ENCODE results near the gene GPR39.

GPR39 gene

DNA sequence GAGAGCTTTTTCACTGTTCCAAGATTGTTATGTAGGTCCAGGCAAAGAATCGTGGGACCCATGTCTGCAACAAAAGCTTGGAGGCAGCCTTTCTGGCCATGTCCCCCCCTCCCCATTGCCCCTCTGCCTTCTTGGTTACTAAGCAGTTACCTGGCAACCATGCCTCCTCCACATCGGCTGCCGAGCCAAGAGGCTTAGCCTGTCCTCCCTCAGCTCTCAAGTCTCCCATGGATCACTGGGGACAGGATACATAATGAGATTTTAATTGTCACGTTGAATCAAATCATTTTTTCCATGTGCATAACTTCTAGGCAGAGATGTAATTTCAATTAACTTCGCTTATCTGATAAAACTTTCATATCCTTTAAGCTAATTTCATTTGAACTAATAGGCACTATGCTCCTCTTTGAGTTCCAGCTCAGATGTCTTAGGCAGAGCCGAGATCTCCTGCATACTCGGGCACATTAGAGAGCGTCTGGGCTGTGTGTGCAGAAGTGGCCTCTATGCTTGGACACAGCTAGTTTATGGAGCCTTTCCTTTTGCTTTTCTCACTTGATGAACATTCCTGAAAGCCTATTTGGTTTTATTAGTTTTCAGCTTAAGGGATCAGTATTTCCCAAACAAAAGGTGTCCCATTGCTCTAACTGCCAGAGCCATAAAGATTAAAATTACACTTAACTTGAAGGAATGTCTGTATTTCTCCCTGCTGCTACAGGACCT, 172.7 kb downstream of the GPR39 start:
- H3K27ac ChIP-seq: no peak overlapping the region

DNA sequence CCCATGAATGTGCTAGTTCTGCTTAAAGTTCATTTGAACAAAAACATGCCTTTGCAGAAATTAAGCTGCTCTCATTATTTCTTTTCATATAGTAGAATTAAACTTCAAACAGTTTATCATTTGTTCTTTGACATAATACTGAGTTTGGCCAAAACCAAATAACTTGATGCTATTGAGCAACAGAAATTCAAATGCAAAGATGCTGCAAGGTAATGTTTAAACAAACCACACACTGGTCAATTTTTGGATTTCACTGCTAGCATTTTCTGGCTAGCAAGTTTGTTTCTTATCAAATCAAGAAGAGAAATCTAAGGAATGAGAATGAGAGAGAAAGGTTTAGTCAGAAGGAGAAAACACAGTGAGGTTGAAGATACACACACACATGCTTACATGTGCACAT, 173.4 kb downstream of the GPR39 start:
- no peak overlapping the region for H3K27ac ChIP-seq
- DNase-seq (ENCODE audit: low read depth, low spot score): no peak

More for the DNA sequence above, 172.7 kb downstream of the GPR39 start:
- no peak for DNase-seq (ENCODE audit: low read depth, low spot score)

DNA sequence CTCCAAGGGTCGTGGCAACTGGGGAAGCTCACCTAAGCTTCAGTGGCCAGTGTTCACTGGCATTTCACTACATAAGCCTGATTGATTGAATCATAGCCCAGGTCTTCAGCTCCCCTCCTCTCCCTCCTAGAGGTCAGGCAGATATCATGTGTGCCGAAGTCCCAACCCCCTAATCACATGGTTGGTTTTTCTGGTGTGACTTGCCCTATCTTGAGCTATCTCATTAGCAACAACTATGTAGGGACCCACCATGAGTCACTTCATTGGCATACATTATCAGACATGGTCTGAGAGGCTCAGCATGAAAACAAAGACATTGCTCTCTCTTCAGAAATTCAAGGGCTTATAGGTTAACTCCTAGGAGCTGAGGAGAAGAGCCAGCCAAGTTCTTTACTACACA, 176.6 kb downstream of the GPR39 start:
- no peak for DNase-seq (ENCODE audit: low read depth, low spot score)
- H3K27ac ChIP-seq: no peak overlapping the region

DNA sequence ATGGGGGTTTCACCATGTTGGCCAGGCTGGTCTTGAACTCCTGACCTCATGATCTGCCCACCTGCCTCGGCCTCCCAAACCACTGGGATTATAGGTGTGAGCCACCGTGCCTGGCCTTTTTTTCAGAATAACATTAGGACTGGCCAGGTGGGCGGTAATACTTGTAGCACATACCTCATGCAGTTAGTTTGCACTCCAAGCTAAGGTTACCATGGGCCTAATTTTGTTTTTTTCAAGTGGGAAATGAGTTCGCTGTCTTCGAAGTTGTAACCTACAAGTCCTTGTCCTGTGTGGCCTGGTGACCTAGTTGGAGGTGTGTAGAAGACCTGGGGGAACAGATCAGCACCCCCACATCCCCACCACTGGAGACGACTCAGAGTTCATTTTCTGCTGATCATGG, 178.6 kb downstream of the GPR39 start:
- H3K27ac ChIP-seq: no peak overlapping the region
- no peak for DNase-seq (ENCODE audit: low read depth, low spot score)

DNA sequence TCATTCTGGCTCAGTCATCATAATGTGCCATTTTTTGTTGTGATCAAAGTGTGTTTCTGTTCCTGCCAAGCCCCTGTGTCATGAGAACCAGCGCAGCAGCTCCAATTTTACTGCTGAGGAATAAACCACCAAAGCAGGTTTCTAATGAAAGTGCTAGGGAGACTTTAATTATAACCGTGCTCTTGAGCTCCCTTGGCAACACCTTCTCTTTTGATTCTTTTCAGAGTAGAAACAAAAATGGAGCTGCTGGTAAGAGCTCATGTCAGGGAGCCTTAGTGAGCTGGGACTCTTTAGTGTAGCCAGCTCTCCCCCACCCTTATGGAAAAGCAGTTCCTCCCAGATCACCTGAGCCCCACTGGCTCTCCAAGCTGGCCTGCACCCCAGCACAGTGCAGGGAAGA, 179.1 kb downstream of the GPR39 start:
- DNase-seq (ENCODE audit: low read depth, low spot score): no peak
- no peak overlapping the region for H3K27ac ChIP-seq

DNA sequence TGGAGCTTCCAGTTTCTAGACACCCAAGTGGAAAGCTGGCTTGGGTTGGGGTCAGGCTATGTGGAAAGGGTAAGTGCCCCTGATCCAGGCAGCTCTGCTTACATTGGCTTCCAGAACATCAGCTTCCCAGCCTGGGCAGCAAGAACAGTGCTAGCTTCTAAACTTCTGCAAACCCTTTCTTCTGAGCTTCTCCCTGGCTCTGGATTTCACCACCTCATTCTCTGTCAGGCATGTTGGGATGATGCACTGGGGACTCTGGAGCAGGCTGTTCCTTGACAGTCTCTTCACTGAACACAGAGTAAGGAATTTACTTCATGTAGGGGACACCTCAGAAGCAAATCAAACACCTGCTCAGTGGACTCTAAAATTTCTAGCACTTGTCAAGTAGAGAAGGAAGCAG, 180.6 kb downstream of the GPR39 start:
- no peak for DNase-seq (ENCODE audit: low read depth, low spot score)
- H3K27ac ChIP-seq: no peak overlapping the region

DNA sequence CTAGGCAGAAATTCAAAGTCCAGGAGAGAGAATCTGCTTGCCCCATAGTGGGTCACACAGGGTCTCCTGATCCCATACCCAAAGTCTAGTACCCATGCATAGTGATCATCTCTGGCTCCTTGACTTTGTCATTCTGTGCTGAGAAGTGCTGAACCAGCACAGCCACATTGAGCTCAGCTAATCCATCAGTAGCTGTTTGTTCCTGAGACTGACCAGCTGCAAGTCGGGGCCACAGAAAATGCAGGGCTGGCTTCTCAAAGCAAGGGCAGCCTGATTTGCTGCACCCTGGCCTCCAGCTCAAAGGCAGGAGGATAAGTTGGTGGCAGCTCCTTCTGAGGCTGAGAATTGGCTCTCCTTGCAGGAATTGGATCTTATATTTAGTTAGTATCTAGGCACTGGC, 181.2 kb downstream of the GPR39 start:
- no peak for DNase-seq (ENCODE audit: low read depth, low spot score)
- H3K27ac ChIP-seq: no peak overlapping the region

DNA sequence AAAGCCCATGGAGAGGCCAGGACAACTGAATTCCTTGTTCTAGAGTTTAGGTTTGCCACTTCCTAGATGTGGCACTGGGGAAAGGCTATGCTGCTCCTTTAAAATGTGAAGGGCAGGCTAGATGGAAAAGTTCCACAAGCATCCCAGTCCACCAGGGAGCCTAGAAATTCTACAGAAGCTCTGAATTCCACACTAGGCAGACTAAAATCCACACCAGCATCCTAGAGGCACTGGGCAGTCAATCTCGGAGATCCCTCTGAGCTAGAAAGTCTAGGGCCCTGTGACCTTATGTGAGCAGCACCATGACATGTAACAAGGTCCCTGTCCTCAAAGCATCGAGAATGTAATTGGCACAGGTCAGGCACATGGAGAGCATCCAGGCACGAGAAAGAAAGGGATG, 181.9 kb downstream of the GPR39 start:
- no peak for DNase-seq (ENCODE audit: low read depth, low spot score)
- H3K27ac ChIP-seq: no peak overlapping the region

DNA sequence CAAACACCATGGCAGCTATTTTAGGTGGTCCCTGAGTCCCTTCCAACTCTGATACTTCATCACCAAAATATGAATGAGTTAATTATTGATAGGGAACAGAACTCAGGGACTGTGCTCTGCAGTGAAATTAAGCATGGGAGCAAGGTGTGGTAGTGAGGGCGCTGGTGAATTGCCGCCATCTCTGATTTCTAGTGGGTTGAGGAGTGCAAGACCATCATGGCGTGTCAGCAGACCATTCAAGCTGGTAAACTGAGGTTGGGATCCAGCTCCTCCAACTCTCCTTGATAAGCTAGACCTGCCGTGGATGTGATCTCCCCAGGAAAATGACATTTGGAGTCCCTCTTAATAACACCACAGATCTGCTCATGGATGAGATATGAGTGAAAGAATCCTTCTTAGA, 183.0 kb downstream of the GPR39 start:
- DNase-seq (ENCODE audit: low read depth, low spot score): no peak
- H3K27ac ChIP-seq: no peak overlapping the region

DNA sequence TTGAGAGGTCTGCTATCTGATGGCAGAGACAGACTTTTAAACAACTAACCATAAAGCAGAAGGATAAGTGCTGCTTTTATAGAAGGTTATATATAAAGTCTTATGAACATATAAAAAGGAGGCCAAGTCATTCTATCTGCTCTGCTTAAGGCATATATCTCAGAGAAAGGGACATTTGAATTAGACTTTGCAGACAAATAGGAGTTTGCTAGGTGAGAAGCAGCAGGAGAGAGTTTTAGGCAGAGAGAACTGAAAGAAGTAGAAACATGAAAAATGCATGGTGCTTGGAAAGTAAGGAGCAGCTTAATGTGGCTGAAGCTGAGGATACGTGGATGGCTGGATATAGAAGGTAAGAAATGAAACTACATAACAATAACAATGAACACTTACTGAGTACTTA, 188.0 kb downstream of the GPR39 start:
- no peak for DNase-seq (ENCODE audit: low read depth, low spot score)
- no peak overlapping the region for H3K27ac ChIP-seq

DNA sequence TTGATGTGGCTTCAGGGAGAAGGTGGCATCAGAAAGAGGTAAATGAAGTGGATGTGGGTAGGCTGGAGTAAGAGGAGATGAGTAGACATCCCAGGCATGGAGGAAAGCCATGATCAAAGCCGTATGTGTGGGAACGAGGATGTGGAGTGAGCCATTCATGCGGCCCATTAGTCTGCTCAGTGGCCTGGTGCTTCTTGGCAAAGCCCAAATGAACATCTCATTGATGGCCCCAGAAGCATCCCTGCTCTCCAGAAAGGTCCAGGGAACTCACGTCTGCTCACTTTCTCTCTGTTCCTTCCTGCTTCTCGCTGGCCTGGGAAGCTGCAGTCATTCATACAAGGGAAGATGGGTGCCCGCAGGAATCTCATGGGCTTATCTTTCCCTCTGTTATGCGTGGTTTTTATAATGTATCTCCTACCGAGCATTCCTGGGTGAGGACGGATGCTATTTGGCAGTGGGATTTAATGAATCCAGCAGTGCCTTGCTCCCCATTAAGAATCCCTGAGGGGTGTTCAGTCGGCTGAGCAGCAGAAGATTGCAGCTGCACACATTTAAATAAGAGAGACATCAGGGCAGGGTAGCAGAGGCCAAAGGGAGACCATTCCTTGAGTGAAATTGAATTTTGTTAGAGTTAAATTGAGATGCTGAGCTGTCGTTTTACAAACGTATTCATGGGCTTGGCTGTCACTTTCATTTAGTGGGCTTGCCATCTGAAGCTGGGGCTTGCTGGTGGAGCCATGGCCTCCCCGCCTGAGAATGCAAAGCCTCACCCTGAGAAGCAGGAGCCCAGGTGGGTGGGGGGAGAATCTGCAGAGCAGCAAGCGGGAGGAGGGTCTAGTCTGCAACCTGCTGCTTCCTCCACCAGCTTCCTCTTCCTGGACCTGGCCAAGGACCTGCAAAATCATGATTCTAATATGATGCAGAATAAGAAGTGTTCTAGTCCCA, 188.9 kb downstream of the GPR39 start:
- no peak for DNase-seq (ENCODE audit: low read depth, low spot score)
- H3K27ac ChIP-seq: no peak overlapping the region

DNA sequence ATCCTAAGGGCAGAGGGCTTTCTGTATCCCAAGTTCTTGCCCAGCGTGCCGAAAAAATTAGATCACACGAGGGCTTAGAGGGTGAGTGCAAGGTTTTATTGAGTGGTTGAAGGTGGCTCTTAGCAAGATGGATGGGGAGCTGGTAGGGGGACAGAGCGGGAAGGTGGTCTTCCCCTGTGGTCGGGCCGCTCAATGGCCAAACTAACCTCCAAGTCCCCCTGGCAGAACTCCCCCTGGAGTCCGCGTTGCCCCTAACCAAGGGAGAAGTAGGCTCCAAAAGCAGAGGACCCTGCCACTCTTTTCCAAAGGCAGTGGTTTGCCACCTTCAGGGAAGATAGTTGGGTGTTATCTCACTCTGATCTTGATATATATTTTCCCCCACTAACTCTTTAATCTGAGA, 190.0 kb downstream of the GPR39 start:
- no peak overlapping the region for H3K27ac ChIP-seq
- no peak for DNase-seq (ENCODE audit: low read depth, low spot score)

DNA sequence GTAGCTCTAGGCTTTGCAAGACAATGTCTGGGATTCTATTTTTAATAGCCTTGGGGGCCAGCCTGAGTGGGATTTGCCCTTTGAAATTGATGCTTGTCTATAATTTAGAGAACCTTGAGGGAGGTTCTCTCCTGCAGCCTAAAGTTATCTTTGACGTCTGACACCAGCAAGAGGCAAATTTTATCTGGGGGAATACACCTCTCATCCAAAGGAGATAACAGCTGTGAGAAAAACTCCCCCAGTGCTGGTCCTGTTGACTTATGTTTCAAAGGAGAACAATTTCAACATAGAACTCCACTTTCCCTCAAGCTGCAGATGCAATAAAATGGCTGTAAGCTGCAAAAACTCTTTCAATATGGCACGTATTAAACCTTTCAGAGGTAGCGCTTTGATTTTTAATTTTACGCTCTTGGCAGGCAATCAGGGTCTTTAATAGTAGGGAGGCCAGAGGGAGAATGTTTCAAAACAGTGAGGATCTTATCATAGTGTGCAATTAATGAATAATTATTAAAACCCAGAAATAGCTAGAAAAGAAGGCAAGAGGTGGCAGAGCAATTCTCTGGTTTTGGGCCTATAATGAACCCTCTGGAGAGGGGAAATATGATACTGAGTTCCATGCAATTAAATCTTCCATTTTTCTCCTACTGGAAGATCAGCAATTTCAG, 191.0 kb downstream of the GPR39 start:
- no peak overlapping the region for H3K27ac ChIP-seq
- no peak for DNase-seq (ENCODE audit: low read depth, low spot score)

DNA sequence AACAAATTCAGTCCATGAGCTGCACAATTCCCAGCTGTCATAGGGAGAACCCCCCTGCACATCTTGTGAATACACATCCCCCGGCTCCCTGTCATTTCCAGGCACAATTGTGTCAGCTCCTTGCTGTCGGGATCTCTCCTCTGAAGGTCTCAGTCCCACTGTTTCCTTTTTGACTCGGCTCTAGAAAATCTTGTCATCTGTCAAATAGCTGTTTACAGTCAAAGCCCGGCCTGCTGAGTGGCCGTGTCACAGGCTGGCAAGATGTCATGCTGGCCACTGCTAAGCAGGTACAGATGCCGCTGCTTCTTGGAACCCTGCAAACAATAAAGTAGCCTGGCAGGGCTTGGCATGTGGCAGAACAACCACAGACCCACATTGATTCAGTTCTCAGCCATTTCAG, 191.7 kb downstream of the GPR39 start:
- no peak overlapping the region for H3K27ac ChIP-seq

DNA sequence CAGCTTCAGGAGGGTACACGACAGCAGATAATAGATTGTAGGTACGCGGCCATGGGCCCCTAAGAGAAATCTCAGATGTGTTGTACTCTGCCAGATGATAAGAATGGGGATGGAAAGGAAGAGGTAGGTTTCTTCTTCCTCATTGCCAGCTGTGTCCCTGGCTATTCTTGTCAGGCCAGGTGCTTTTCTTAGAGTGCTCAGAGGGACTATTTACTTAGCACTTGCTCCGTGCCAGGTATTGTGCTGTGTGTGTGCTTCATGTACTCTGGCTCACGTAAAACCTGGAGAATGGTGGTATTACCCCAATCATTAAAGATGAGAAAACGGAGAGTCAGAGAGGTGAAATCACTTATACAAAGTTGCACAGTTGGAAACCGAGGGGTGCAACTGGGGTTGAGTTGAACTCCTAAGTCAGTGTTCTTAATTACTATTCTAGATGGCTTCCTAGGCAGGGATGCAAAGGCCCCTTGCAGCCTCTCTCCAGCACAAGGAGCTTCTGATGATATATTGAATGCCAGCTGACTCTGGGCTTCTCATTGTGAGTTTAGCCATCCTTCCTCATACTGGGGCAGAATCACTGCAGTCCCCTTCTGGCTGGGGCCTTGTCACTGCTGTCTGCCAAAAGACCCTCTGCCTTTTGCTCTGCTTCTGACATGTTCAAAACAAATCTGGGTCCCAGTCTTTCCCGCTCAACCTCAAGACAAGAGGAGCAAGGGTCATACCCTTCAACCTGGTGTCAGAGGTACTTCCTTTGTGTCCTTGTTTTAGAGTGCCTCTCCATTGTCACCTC, 192.7 kb downstream of the GPR39 start:
- DNase-seq (ENCODE audit: low read depth, low spot score): no peak
- H3K27ac ChIP-seq: no peak overlapping the region

More for the DNA sequence above, 191.7 kb downstream of the GPR39 start:
- DNase-seq (ENCODE audit: low read depth, low spot score): no peak

DNA sequence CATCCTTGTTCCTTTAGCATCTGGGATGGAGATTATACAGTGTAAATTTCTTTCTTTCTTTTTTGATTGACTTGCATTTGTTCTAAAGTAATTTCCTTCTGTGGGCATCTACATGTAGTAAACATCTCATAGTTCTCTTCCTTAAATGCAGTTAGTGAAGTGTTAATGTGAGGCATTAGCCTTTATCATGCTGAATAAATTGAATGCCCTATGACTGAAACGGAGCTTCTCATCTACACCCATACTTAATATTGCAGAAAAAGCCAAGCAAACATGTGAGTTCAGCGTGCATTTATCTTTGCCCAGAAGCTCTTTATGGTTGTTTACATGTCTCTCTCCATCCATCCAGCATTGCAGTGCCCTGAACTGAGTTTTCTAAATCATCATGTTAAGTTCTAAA, 195.1 kb downstream of the GPR39 start:
- H3K27ac ChIP-seq: no peak overlapping the region
- no peak for DNase-seq (ENCODE audit: low read depth, low spot score)

DNA sequence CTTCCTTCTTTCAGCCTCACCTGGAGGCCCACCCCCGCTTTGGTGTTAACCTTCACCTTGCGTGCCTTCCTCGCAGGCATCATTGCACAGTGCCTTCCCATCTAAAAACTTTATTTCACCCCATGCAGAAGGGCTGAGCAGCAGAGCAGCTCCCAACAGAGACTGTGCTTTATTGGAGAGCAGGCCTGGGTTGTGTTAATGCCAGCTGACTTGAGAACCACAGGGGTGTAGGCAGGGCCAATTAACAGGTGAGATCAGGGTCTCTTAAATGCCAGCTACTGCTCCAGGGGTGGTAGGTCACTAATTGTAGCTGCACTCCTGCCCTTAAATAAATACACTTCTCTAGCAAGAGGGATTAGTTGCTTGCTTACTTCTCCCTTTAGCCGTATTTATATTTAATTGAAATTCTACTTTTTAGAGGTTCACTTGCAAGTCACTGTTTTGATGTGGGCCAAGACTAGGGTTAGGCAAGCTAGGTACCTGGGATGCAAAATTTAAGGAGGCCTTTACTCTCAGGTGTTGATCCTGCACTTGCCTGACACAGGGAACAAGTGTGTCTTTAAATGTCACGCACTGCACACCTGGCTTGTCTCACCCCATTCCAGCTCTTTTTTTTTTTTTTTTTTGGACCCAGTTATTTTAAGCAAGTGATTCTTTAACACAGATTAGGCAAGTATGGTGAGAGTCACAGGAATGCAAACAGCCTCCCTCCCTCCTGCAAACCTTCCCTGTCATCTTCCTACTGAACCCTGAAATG, 198.9 kb downstream of the GPR39 start:
- no peak overlapping the region for H3K27ac ChIP-seq
- no peak for DNase-seq (ENCODE audit: low read depth, low spot score)

DNA sequence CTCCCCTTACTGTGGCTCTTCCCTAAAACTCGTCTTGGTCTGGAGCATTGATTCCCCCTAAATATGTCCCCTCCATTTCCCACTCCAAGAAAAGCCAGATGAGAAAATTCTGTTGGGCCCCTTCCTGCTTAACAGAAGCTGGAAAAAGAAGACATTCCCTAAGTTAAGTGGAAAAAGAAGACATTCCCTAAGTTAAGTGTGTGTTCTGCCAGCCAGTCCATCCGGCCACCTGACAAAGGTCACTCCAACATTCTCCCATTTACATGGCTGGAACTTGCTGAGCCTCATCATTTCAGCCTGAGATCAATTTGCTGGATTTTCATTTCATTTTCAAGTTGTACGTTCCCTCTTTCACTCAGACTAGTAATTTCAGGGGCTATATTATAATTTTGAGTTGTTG, 201.4 kb downstream of the GPR39 start:
- H3K27ac ChIP-seq: no peak overlapping the region
- DNase-seq (ENCODE audit: low read depth, low spot score): no peak

DNA sequence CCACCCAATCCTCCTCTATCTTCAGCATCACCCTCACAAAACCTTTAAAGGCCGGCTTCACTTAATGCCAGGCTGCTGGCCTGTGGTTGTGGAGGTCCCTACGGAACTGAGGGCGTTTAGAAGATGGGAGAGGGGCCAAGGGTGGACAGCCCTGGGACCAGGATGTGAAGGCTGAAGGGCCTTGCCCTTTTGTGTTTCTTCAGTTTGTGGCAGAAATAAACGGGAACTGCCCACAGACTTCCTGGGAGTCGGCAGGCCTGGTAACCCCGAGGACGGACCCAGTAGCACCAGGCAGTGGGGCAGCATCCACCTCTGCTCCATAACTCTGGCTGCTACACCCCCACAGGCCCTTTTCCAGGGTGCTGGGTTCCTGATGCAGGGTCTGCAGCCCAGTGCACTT, 202.1 kb downstream of the GPR39 start:
- H3K27ac ChIP-seq: no peak overlapping the region
- DNase-seq (ENCODE audit: low read depth, low spot score): no peak

DNA sequence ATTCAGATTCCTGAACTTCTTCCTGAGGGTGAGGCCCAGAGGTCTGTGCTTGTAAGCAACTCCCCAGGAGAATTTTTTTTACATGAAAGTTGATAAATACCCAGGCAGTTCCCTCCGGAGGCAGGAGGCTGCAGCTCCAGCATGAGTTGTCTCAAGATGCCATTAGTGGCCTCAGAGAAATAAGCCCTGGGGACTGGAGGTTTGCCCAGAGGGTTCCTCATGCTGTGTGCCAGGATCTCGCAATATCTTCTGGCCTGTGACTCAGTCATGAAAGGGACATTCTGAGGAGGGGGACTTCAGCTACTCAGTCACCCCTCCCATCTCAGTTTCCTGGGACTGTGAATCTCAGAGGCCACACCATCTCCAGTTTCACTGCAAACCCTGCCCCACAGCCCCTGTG, 203.5 kb downstream of the GPR39 start:
- DNase-seq (ENCODE audit: low read depth, low spot score): no peak
- H3K27ac ChIP-seq: no peak overlapping the region
